HG02938 (cell line): ENCODE results near the gene IQCE.
"Not testable (repeated sequence)": the region's sequence is repeated elsewhere in the genome, so short reads cannot be mapped to it uniquely, and the experiment has no call there.

Experiments used
- ATAC-seq: cut with Tn5 transposase; IDR thresholded peaks from one replicate; pipeline ENCODE4 v1.9.1; 2021; ENCODE audit warnings: mild to moderate bottlenecking, moderate library complexity; ENCODE audit not compliant: unreplicated experiment

The IQCE gene

DNA sequence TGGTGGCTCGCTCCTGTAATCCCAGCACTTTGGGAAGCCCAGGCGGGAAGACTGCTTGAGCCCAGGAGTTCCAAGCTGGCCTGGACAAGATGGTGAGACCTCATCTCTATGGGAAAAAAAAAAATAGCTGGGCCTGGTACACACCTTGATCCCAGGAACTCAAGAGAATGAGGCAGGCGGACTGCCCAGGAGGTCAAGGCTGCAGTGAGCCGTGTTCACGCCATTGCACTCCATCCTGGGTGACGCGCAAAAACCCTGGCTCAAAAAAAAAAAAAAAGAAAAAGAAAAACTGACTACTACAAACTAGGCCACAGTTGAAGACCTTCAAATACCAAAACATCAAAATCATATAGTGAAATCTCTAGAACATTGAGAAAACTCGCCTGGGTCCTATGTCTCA, 7.4 kb upstream of the IQCE start:
- no peak for ATAC-seq

DNA sequence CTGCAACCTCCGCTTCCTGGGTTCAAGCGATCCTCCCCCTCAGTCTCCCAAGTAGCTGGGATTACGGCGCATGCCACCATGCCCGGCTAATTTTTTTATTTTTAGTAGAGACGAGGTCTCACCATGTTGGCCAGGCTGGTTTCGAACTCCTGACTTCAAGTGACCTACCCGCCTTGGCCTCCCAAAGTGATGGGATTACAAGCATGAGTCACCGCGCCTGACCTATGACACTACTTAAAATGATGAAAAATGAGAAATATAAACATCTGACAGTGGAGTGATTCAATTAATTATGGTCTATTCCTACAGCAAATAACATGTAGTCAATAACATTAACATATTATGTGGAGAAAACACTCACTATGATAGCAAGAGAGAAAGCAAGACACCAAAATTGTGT, 5.7 kb upstream of the IQCE start:
- no peak for ATAC-seq

DNA sequence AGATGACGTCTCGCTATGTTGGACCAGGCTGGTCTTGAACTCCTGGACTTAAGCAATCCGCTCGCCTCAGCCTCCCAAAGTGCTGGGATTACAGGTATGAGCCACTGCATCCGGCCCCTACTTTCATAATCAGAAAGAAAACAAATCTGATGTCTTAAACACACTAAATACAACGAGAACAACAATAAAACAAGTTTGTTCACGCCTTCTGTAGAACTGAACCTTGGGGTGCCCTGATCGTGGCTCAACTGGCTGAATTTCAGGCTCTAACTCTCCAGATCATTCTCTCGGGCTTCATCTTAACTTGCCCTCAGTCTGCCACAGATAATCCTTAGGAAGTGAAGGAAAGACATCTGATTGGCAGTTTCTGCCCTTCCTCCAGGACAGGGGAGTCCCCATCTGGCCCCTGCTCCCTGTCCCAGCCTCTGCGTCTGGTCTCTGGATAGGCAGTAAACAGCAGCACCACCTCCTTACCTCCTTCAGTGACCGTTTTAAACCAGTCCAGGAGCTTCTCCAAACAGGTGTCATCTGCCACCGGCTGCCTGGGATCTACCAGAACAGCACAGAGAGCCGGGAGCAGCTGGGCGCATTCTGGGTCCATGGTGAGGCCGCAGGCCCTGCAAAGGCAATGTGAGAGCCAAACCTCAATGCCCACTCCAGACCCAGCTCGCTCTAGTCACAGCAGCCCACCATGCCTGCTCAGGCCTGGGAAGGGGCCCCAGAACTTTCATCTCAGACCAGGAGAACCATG, 4.8 kb upstream of the IQCE start:
- no peak for ATAC-seq

DNA sequence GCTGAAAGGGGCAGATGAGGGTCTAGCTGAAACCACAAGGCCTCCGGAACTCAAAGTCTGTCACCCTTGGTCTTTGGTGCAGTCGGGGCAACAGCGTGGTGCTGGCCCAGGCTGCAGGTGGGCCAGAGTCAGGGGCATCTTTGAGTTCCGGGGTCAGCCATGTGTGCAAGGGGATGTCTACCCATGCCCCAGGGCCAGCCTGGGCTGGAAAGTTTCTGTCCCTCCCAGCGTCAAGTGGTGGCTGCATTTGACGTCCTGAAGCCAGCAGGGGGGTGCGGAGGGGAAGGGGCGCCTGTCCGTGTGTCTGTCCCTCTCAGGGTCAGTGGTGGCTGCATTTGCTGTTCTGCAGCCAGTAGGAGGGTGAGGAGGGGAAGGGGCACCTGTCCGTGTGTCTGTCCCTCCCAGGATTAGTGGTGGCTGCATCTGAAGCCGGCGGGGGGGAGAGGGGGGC, 4.1 kb upstream of the IQCE start:
- no peak for ATAC-seq

DNA sequence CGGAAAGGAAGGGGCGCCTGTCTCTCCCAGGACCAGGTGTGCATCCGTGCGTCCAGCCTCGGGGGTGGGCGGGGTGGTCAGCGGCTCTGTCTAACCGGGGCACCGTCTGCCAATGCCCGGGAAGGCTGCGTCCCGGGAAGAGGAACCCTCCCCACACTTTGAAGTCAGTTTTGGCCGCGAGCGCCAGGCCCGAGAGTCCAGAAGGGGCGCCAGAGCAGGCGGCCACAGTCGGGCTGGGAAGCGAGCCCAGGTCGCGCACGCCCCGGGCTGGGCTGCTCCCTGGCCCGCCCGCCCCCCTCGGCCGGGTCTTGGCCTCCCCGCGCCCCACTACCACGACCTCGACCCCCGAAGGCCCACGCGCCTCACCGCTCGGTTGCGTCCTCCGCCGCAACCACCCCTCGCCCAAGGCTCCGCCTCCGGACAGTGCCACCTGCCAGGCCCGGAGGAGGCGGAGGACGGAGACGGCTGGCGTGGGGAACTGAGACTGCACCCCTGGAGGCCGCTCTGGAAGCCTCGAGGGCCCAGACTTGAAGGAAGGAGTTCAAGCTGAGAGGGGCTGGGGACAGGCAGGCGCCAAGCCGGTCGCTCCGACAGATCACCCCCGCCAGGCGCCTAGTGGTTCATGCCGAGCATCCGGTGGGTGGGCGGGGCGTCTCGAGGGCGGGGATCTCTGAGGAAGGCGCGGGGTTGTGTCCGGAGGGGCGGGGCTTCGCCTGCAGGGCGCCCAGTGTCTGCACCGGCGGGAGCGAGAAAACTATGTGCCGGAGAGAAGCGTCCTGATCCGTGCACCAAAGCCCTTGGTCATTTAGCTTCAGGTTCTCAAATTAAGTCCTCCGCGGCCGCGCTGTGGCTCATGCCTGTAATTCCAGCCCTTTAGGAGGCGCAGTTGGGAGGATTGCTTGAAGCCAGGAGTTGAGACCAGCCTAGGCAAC, 3.4 kb upstream of the IQCE start, which contains the start of gene BRAT1:
TSS of gene BRAT1 (minus strand) at position 404 of the 932 bp plus-strand sequence. CDS start 1,093 bp downstream, outside the sequence.
- ATAC-seq, result peak; percentile 76

DNA sequence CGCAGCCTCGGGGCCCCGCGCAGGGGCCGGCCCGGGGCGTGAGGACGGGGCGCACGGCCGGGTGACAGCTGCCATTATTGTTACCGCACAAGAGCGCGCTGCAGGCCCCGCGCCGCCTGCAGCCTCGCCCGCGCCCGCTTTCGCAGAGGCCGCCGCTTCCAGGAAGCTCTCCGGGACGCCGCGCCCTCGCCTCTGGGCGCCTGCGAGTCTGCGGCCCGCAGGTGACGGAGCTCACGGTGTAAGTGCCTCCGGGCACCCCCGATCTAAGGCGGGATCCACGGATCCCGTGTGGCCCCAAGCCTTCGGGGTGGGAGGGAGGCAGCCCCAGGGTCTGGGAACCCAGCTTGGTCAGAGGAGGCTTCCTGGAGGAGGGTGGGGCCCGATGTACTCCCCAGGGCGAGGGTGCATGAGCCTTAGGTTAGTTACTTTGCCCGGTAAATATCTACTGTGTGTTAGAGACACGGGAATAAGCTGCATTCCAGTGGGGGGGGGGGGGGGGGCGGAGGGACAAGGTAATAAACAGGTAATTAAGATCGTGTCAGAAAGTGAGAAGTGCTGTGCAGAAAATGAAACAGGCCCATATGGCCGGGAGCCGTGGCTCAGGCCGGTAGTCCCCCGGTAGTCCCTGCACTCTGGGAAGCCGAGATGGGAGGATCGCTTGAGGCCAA, 638 bp downstream of the IQCE start:
- no peak for ATAC-seq

DNA sequence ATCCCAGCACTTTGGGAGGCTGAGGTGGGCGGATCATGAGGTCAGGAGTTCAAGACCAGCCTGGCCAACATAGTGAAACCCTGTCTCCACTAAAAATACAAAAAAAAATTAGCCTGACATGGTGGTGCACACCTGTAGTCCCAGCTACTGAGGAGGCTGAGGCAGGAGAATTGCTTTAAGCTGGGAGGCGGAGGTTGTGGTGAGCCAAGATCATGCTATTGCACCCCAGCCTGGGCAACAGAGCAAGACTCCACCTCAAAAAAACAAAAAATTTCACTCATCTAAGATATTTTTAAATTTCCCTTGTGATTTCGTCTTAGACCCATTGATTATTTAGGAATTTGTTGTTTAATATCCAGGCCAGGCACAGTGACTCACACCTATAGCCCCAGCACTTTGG, 5.2 kb downstream of the IQCE start:
- not testable (repeated sequence) for ATAC-seq

- no peak for ATAC-seq
These were observed 6.3 kb downstream of the IQCE start for GRCh38 chr7:2564970-2565540.

DNA sequence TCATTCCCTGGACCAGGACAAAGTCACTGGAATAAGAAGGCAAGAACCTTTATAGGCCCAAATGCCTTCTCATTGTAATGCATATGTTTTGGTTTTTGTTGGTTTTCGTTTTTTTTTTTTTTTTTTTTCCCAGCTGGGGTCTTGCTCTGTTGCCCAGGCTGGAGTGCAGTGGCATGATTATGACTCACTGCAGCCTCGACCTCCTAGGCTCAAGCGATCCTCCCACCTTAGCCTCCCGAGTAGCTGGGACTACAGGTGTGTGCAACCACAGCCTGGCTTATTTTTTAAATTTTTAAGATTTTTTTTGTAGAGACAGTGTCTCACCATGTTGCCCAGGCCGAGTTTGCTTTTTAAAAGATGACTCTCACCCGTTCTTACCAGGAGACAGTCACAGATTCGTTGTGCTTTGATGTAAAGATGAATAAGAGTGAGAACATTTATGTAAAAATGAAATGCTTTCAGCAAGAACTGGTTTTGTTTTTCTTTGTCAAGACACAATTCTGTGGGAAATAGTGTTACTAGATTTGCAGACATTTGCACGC, 7.6 kb downstream of the IQCE start:
- no peak for ATAC-seq

DNA sequence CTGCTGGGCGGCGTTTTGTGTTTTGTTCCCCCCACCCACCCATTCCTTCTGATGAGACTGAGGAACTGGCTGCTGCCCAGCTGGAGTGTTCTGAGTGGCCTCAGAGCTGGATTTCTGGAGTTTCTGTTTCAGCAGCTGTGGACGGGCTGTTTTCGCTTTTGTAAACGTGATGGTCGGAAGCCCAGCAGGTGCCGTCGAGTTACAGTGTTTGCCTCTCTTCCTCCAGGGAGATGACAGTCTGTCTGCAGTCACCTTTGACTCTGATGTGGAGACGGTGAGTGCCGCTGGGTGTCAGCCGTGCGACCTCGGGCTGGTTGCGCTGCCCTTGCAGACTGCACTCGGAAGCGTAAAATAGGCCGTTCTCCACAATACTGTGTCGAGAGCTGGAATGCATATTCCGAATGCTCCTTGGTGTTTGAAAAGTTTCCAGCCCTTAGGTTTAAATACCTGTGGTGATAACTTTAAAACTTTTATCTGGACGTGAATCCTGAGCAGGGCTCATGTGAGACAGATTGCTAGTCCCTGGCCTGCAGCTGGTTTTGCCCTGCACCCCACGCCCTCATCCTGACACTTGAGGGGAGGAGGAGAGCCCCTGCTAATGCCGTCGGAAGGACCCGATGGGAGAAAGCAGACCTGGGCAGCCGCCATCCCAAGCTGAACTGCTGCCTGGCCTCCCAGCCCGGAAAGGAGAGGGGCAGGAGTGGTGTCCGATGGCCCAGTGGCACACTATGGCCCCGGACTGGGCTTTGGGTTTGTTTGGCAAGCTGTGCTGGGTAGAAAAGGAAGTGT, 8.3 kb downstream of the IQCE start:
- peak; percentile 89 for ATAC-seq

- no peak for ATAC-seq
These were observed 9.0 kb downstream of the IQCE start for GRCh38 chr7:2567679-2568278.

DNA sequence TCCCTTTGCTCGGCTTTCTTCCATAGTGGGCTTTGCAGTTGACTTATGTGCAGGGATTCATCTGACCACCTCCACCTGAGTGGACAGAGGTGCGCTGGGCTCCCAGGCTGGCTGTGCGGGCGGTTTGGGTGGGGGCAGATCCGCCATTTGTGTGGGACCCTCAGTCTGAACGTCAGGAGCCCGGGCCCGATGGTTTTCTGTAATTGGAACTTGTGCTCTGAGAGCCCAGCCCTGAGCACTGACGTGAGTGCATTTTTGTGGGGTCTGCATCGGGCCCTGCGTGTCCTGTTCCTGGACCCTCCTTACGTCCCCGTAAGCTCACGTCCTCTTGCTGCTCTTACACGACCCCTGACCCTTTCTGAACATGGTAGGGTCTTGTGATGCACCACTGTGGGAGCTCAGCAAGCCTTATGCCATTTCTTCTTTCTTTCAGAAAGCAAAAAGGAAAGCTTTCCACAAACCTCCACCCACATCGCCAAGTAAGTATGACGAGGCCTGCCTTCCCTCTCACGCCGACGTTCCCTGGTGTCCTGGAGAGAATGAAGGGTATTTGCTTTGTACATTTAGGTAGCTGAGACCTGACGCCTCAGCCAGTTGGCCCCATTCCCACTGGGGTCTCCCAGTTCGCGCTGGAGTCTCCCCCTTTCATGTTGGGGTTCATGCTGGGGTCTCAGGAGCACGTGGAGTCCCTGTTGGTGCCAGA, 9.9 kb downstream of the IQCE start:
- ATAC-seq, result no peak

DNA sequence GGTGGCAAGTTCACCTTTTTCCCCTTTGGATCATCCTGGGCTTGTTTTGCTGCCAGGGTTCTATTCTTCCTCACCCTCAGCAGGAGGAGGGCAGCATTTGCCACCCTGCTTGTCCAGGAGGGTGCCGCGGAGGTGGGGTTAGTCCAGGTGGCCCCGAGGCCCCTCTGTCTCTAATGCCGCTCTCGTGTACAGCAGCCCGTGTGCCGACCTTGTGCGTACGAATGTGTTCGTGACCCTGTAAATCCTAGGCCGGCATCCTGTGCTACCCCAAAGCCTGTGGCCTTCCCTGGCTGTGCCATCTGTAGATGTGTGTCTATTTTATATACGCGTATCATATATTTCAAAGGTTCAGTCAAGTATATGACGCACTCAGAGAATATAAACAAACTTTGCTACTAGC, 10.6 kb downstream of the IQCE start:
- no peak for ATAC-seq

DNA sequence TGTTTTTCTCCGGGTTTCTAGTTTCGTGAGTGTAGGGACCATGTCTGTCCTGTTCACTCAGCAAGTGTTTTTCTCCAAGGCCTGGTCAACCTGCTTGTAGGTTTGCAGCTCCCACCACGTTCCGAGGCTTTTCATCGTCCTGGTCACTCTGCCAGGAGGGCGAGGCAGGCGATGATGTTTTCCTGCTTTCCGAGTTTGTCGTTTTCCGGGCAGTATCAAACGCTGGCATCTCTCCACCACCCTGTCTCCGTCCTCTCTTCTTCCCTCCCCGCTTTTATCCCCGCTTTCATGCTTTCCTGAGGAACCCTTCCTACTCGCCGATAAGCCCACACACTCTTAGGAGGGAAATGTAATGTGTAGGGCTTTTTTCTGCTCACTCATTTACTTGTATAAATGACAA, 11.2 kb downstream of the IQCE start:
- ATAC-seq, result no peak

DNA sequence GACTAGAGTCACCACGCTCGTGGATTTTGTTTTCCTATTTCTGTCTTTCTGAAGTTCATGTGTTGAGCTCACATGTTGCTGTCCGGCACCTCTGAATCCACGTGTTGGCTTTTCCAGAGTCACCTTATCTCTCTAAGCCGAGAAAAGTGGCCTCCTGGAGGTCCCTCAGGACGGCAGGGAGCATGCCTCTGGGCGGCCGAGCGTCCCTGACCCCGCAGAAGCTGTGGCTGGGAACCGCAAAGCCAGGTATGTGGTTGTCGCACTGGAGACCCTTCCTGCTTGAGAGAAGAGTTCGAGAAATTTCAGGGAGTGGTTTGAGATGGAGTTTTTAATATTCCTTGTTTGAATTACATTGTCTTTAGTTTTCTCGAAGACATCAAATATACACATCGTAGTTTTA, 12.6 kb downstream of the IQCE start:
- ATAC-seq, result no peak

- ATAC-seq, result no peak
These were observed 13.5 kb downstream of the IQCE start for GRCh38 chr7:2572101-2572842.

GRCh38 chr7:2573761-2574160, 15.0 kb downstream of the IQCE start:
- no peak for ATAC-seq

GRCh38 chr7:2575046-2575732, 16.4 kb downstream of the IQCE start:
- ATAC-seq, result no peak
